ENCODE measurements around the gene A3GALT2.

Gene A3GALT2

GRCh38 chr1:33357099-33357498, 36.2 kb upstream of the A3GALT2 start:
- no peak for DNase-seq (ENCODE audit: low read depth, low spot score)
- H3K4me3 ChIP-seq (ENCODE audit: low read depth, low read length): no peak overlapping the region
- ChIA-PET CTCF (interaction anchor here (1.0 to 3.0 kb wide), 7 partner anchors 8 to 114 kb away, joined by 3 to 14 read pairs (median 9); no protein-coding TSS in a partner anchor), POLR2A (no interaction called here)
- TF ChIP-seq CTCF (IDR thresholded peaks at IDR 0.05; ENCODE audit: insufficient read depth, low read length, missing control alignments): no peak

- ChIA-PET CTCF (interaction anchor here (0.9 to 3.0 kb wide), 4 partner anchors 13 to 116 kb away, joined by 3 to 14 read pairs (median 6); no protein-coding TSS in a partner anchor), POLR2A (no interaction called here)
- DNase-seq (ENCODE audit: low read depth, low spot score): no peak
- no peak for TF ChIP-seq CTCF (IDR thresholded peaks at IDR 0.05; ENCODE audit: insufficient read depth, low read length, missing control alignments)
- H3K4me3 ChIP-seq (ENCODE audit: low read depth, low read length): no peak overlapping the region
These were observed 33.9 kb upstream of the A3GALT2 start for GRCh38 chr1:33354707-33355316.

- no peak for TF ChIP-seq CTCF (IDR thresholded peaks at IDR 0.05; ENCODE audit: insufficient read depth, low read length, missing control alignments)
- no peak for DNase-seq (ENCODE audit: low read depth, low spot score)
- ChIA-PET CTCF (no interaction called here), POLR2A (no interaction called here)
- H3K4me3 ChIP-seq (ENCODE audit: low read depth, low read length): no peak overlapping the region
These were observed 32.6 kb upstream of the A3GALT2 start for GRCh38 chr1:33353531-33353930.

- no peak for TF ChIP-seq CTCF (IDR thresholded peaks at IDR 0.05; ENCODE audit: insufficient read depth, low read length, missing control alignments)
- H3K4me3 ChIP-seq (ENCODE audit: low read depth, low read length): no peak overlapping the region
- ChIA-PET POLR2A (no interaction called here), CTCF (interaction anchor here (0.7 to 3.7 kb wide), 11 partner anchors 11 to 120 kb away, joined by 3 to 40 read pairs (median 4); no protein-coding TSS in a partner anchor)
- DNase-seq (ENCODE audit: low read depth, low spot score): no peak
These were observed 30.4 kb upstream of the A3GALT2 start for GRCh38 chr1:33351281-33351660.

GRCh38 chr1:33350611-33351280, 29.8 kb upstream of the A3GALT2 start:
- CTCF ChIA-PET: interaction anchor here (0.7 to 3.7 kb wide), 12 partner anchors 11 to 120 kb away, joined by 3 to 40 read pairs (median 4); no protein-coding TSS in a partner anchor
- peak overlapping the region; percentile 55 for H3K4me3 ChIP-seq (ENCODE audit: low read depth, low read length)
- no peak for DNase-seq (ENCODE audit: low read depth, low spot score)
- POLR2A ChIA-PET: interaction anchor here (0.8 kb wide), 1 partner anchor 22 kb away, joined by 3 read pairs; no protein-coding TSS in a partner anchor
- no peak for TF ChIP-seq CTCF (IDR thresholded peaks at IDR 0.05; ENCODE audit: insufficient read depth, low read length, missing control alignments)
